ENCODE results near the gene TMEM86B. TPM values are rescaled to one million over a fixed set of nuclear protein-coding genes. Genes with fewer than 3 reads are reported as not detected.

The TMEM86B gene
- total RNA-seq, 4 donors from 2014 or later = 1.8 to 7.9 (median 2.4) TPM; not detected in 1

DNA sequence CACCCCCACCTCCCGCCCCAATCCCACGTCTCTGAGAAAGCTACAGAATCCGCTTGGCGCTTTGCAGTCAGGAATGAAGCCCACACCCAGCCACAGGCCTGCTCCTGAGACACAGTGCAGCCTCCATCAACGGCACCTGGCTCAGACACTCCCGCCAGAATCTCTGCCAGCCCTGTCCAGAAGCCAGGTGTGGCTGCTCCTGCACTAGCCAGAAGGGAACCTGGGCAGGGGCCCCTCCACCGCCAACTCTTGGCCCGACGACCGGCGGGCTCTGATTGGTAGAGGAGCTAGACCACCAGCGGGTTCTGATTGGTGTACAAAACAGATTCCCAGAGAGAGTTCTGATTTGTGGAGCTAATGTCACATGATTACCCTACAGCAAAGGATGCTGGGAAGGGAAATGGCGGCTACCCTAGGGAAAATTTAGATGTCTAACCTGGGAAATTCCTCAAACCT, 33.1 kb upstream of the TMEM86B start:
- H3K4me3 ChIP-seq = no peak overlapping the region
- no peaks in the 10 kb centered on the region for H3K27me3 ChIP-seq
- no peaks in the 10 kb centered on the region for H3K9me3 ChIP-seq
- H3K27ac ChIP-seq = no peak overlapping the region
- DNase-seq = no peak
- TF ChIP-seq CTCF (IDR thresholded peaks at IDR 0.05) (no peak), POLR2A (IDR thresholded peaks at IDR 0.05) (no peak)
- H3K4me1 ChIP-seq = peaks cover 5% of the 10 kb centered on the region in 2 donors
- H3K36me3 ChIP-seq = no peaks in the 10 kb centered on the region
- intact Hi-C loops (cut with DNase I; ENCODE audit: low total_unique reads) = no loop called here

- no peak for DNase-seq
- intact Hi-C loops (cut with DNase I; ENCODE audit: low total_unique reads) = no loop called here
- no peaks in the 10 kb centered on the region for H3K9me3 ChIP-seq
- H3K36me3 ChIP-seq = no peaks in the 10 kb centered on the region
- TF ChIP-seq POLR2A (IDR thresholded peaks at IDR 0.05) (no peak), CTCF (IDR thresholded peaks at IDR 0.05) (no peak)
- peak overlapping the region; percentile 92 for H3K27ac ChIP-seq
- no peaks in the 10 kb centered on the region for H3K27me3 ChIP-seq
- H3K4me3 ChIP-seq = peak overlapping the region; percentile 73 to 79
- H3K4me1 ChIP-seq = peaks cover 5 to 10% of the 10 kb centered on the region in 2 donors
Observed at GRCh38 chr19:55259540-55260210, 31.1 kb upstream of the TMEM86B start.

- no peaks in the 10 kb centered on the region for H3K27me3 ChIP-seq
- peak within 1 kb of the TSS; percentile 92 for H3K27ac ChIP-seq
- peak; percentile 43 to 87 for TF ChIP-seq POLR2A (IDR thresholded peaks at IDR 0.05)
- peak in 3 of 4 experiments; percentile 2 to 53 (median 35) for TF ChIP-seq CTCF (IDR thresholded peaks at IDR 0.05)
- intact Hi-C loops (cut with DNase I; ENCODE audit: low total_unique reads) = no loop called here
- peak within 1 kb of the TSS; percentile 73 to 79 for H3K4me3 ChIP-seq
- no peaks in the 10 kb centered on the region for H3K36me3 ChIP-seq
- no peaks in the 10 kb centered on the region for H3K9me3 ChIP-seq
- peak; percentile 98 to 100 for DNase-seq
- H3K4me1 ChIP-seq = peaks cover 5 to 10% of the 10 kb centered on the region in 2 donors
Observed at GRCh38 chr19:55258828-55259539, 30.4 kb upstream of the TMEM86B start, which contains the start of gene PPP6R1. PPP6R1 (minus strand) TSS chr19:55259017; CDS start chr19:55247103, 11,914 bp downstream.

GRCh38 chr19:55258476-55258827, 29.9 kb upstream of the TMEM86B start:
- Histone ChIP-seq H3K36me3 (no peaks in the 10 kb centered on the region), H3K4me1 (peaks cover 5 to 10% of the 10 kb centered on the region in 2 donors), H3K9me3 (no peaks in the 10 kb centered on the region), H3K27ac (peak overlapping the region; percentile 72 to 92), H3K4me3 (peak overlapping the region; percentile 73 to 79), H3K27me3 (no peaks in the 10 kb centered on the region)
- no peak for DNase-seq
- TF ChIP-seq POLR2A (IDR thresholded peaks at IDR 0.05) (no peak), CTCF (IDR thresholded peaks at IDR 0.05) (no peak)
- intact Hi-C loops (cut with DNase I; ENCODE audit: low total_unique reads) = no loop called here

Measured in uterus (tissue), 4 donors.